Dedifferentiated amniotic fluid mesenchymal stem cell (primary cell): ENCODE measurements around the gene VPS51.

ENCODE experiments used
- DNase-seq: peaks from one replicate; pipeline ENCODE4 v3.0.0-alpha.2; 2016; ENCODE audit errors: extremely low spot score

VPS51 gene

GRCh38 chr11:65095974-65096806, at the start of gene VPS51:
VPS51 (plus strand) TSS chr11:65096214; CDS start chr11:65096251, 37 bp downstream.
- DNase-seq = peak; percentile 78

GRCh38 chr11:65047581-65048422, 48.2 kb upstream of the VPS51 start:
- DNase-seq = no peak

GRCh38 chr11:65051398-65051858, 44.6 kb upstream of the VPS51 start:
- DNase-seq = no peak

GRCh38 chr11:65053827-65054508, 42.0 kb upstream of the VPS51 start:
- DNase-seq = no peak

DNA sequence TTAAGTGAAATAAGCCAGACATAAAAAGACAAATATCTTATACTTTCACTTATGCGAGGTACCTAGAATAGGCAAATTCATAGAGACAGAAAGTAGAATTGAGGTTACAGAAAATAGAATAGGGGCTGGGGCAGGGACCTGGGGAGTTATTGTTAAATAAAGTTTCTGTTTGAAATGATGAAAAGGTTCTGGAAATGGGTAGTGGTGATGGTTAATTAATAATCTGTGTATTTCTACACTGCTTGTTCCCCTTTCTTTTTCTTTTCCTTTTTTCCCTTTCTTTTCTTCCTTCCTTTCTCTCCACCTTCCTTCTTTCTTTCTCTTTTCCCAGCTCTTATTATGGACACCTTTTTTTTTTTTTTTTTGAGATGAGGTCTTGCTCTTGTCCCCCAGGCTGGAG, 40.5 kb upstream of the VPS51 start:
- DNase-seq = no peak

GRCh38 chr11:65056999-65057398, 39.0 kb upstream of the VPS51 start:
- DNase-seq = no peak

DNA sequence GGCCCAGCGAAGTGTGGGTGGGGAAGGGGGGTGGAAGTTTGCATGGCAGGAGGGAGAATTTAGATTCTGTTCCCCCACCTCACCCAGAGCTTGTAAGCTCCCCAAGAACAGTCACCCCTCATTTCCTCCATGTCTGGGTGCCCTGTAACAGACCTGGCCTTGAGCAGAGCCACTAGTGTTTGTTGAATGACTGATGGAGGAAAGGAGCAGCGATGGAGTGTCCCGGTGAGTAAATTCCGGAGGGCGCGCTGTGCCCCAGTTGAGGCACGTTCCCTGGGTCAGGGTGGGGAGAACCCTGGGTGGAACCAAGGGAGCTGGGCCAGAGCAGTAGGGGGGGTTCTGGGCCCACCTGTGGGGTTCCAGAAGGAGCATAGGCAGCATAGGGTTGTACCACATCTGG, 38.5 kb upstream of the VPS51 start:
- no peak for DNase-seq

- no peak for DNase-seq
Measured at GRCh38 chr11:65058012-65058411, 38.0 kb upstream of the VPS51 start.

- DNase-seq = no peak
Measured at GRCh38 chr11:65058419-65059054, 37.5 kb upstream of the VPS51 start, which contains the start of gene NAALADL1. NAALADL1 (minus strand) TSS chr11:65058553; CDS start chr11:65058521, 32 bp downstream.

DNA sequence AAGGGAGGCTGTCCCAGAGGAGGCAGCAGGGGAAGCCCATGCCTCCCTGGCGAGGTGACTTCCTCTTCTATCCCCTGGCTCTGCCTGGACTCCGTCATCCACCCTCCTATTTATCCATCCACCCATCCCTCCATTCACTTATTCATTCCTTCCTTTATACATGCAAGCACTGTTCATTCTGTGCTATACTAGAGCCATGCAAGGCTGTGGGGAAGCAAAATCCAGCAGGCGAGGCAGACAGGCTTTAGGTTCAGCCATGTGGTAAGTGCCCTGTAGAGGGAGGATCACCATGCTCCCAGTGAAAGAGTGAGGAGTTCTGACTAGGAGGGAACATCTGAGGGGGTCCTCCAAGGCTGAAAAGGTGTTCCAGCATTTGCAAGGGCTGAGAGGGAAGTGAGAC, 36.5 kb upstream of the VPS51 start:
- no peak for DNase-seq

- no peak for DNase-seq
Measured at GRCh38 chr11:65059959-65060824, 35.8 kb upstream of the VPS51 start.

GRCh38 chr11:65060913-65061408, 35.1 kb upstream of the VPS51 start:
- DNase-seq = no peak

- no peak for DNase-seq
Measured at GRCh38 chr11:65063532-65063931, 32.5 kb upstream of the VPS51 start.

DNA sequence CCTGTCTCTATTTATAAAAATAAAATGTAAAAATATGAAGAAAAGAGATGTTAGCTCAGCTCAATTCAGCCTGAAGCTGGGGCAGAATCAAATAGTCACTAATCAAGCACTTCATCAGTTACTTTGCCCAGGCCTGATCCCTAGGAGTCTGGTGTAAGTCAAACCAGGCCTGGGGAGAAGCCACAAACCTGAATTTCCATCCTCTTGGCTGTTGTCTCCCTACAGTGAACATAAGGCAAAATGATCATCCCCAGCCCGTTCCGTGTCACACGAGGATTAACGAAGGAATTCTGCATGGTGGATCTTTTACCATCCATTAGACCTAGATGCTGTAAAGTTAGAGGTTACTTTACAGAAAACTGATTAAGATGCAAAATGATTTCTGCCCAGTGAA, 31.2 kb upstream of the VPS51 start:
- no peak for DNase-seq

DNA sequence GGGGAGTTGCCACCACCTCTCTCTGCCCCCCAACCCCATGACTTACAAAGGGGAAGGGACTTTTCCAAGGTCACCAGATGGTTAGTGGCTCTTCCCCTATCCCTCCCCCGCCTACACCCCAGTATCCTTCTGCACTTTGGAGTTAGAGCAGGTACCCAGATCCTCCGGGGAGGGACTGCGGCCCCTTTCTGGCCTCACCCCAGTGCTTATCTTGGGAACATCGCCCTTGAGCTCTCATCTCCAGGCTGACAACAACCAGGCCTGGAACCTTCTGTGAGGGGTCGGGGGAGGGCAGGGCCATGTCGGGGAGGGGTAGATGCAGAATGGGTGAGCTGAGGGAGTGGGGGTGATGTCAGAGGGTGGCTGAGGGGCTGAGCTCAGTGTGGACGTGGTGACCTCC, 30.2 kb upstream of the VPS51 start:
- no peak for DNase-seq

DNA sequence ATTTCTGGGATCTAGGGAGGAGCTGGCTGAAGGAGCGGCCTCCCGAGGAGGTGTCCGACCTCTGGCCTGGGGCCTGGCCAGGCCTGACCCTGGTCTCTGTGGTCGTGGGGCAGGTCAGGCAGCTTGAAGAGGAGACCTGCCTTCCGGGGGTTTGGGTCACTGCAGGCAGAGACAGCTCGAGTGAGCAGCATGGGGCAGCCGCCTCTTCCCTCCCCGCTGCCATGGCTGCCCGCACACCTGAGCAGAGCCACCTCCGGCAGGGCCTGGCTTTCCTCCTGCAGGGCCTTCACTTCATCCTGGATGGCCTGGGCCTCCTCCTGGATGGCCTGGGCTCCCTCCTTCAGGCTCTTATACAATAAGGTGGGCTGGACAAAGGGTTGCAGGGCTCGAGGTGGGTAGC, 29.7 kb upstream of the VPS51 start:
- DNase-seq = no peak

DNA sequence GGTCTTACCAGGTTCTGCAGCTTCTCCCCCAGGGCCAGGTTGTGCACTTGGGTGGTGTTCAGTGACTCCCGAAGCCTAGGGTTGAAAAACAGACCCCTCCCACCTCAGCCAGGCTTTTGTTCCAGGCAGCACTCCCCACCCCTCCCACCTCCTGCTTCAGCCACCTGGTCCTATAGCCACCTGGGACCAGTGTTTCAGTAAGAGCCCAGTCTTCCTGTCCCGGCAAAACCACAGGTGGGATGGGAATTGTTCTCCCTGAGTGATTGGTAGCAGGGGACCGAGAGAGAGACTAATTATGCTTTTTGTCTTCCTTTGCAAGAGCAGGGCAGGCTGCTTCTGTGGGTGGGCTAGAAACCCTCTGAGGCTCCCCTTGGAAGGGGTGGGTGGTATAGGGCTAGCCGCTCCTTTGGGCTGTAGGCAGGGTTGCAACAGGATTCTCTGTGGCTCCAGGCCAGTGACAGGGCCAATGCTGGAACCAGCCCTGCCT, 29.2 kb upstream of the VPS51 start:
- DNase-seq = no peak

- no peak for DNase-seq
Measured at GRCh38 chr11:65067446-65067845, 28.6 kb upstream of the VPS51 start.

GRCh38 chr11:65069217-65069616, 26.8 kb upstream of the VPS51 start:
- DNase-seq = no peak

GRCh38 chr11:65071907-65072630, 23.9 kb upstream of the VPS51 start:
- no peak for DNase-seq
